OCI-LY7 (cell line): Measurements from ENCODE around the gene GNG7. TPM values are rescaled to one million over a fixed set of nuclear protein-coding genes. Genes with fewer than 3 reads are reported as not detected.
"Not testable (repeated sequence)": the region's sequence is repeated elsewhere in the genome, so short reads cannot be mapped to it uniquely, and the experiment has no call there.

Experiments used
- BruUV-seq: library from RNA; stranded (reverse); fragments of 400-500 nt; replicated peaks from 2 replicates; lab custom pipeline; 2021; lab: Mats Ljungman, UMichigan
- CTCF ChIA-PET: fragments of 300-600 bp; sonication (Branson Sonifier 250); formaldehyde crosslinking; loops from one replicate; lab custom pipeline; 2022; ENCODE audit warnings: antibody characterized with exemption; ENCODE audit not compliant: unreplicated experiment; lab: Charles Lee
- POLR2A ChIA-PET: fragments of 300-600 bp; sonication (Branson Sonifier 250); formaldehyde crosslinking; loops from one replicate; lab custom pipeline; 2022; ENCODE audit warnings: antibody characterized with exemption; lab: Charles Lee
- DNase-seq: peaks from one replicate; pipeline ENCODE4 v3.0.0-alpha.2; 2015; ENCODE audit warnings: low spot score
- H2AFZ ChIP-seq: fragments of 200-600 bp; sonication (generic), shearing (Covaris generic); 2 replicates; pipeline ENCODE4 v1.6.1; 2014; ENCODE audit warnings: mild to moderate bottlenecking, antibody characterized with exemption, low read length, moderate library complexity
- H3K27ac ChIP-seq: fragments of 200-600 bp; sonication (generic); 2 replicates; pipeline ENCODE4 v1.5.1; 2014; ENCODE audit warnings: mixed run types, low read depth, mild to moderate bottlenecking, moderate library complexity, low read length, inconsistent platforms; ENCODE audit not compliant: poor library complexity, severe bottlenecking
- H3K36me3 ChIP-seq: fragments of 200-600 bp; sonication (generic); 2 replicates; pipeline ENCODE4 v1.6.1; 2014; ENCODE audit warnings: mild to moderate bottlenecking, antibody characterized with exemption, low read length, moderate library complexity, mixed read lengths; ENCODE audit not compliant: insufficient read depth
- H3K4me1 ChIP-seq: fragments of 200-600 bp; sonication (generic); 2 replicates; pipeline ENCODE4 v1.5.1; 2014; ENCODE audit warnings: mild to moderate bottlenecking, low read length; ENCODE audit not compliant: insufficient read depth, poor library complexity, severe bottlenecking
- H3K4me2 ChIP-seq: fragments of 200-600 bp; sonication (generic); 2 replicates; pipeline ENCODE4 v1.6.1; 2014; ENCODE audit warnings: mild to moderate bottlenecking, low read length
- H3K4me3 ChIP-seq: fragments of 200-600 bp; sonication (generic); 2 replicates; pipeline ENCODE4 v1.5.1; 2014; ENCODE audit warnings: mild to moderate bottlenecking, low read depth, low read length; ENCODE audit not compliant: poor library complexity, severe bottlenecking
- H3K79me2 ChIP-seq: fragments of 200-600 bp; sonication (generic); 2 replicates; pipeline ENCODE4 v1.6.1; 2016; ENCODE audit warnings: low read depth, mild to moderate bottlenecking, low read length, moderate library complexity, mixed read lengths; ENCODE audit not compliant: insufficient read depth
- H3K9me2 ChIP-seq: fragments of 200-600 bp; sonication (generic); 2 replicates; pipeline ENCODE4 v1.6.1; 2016; ENCODE audit warnings: mild to moderate bottlenecking, low read length, mixed read lengths; ENCODE audit not compliant: insufficient read depth
- H3K9me3 ChIP-seq: fragments of 200-600 bp; sonication (generic); 2 replicates; pipeline ENCODE4 v1.6.1; 2014; ENCODE audit warnings: mild to moderate bottlenecking, mixed run types, low read length, mixed read lengths
- H4K20me1 ChIP-seq: fragments of 200-600 bp; sonication (generic); 2 replicates; pipeline ENCODE4 v1.6.1; 2014; ENCODE audit warnings: mild to moderate bottlenecking, antibody characterized with exemption, low read length, moderate library complexity, mixed read lengths; ENCODE audit not compliant: insufficient read depth
- CTCF ChIP-seq: fragments of 200-600 bp; sonication (generic); conservative IDR thresholded peaks from 2 replicates; pipeline ENCODE4 v1.5.1; 2014; ENCODE audit warnings: mild to moderate bottlenecking, antibody characterized with exemption, low read length, moderate library complexity, mixed read lengths
- EZH2phosphoT487 ChIP-seq: fragments of 200-600 bp; sonication (generic); IDR thresholded peaks from 2 replicates; pipeline ENCODE4 v1.6.1; 2018; ENCODE audit warnings: low read depth, borderline replicate concordance, mild to moderate bottlenecking, mixed run types, antibody characterized with exemption, low read length, moderate library complexity, mixed read lengths
- intact Hi-C: fragments of 100-400 bp; cut with micrococcal nuclease; formaldehyde crosslinking; loops from one replicate; pipeline ENCODE4 v1.10.0; 2022; ENCODE audit not compliant: unreplicated experiment
- total RNA-seq, 2 experiments: library from RNA; depleted of rRNA in 1 of 2; stranded (reverse); fragments of >200 nt in 1 of 2; shearing (Covaris generic) in 1 of 2; gene quantifications; 2 replicates each; pipeline ENCODE4 v1.2.3, GENCODE V29; 2014 to 2022

The GNG7 gene
- total RNA-seq, 2 experiments from 2014 or later, result 13.9 to 15.3 TPM

GRCh38 chr19:2558543-2558942 lies 144.0 kb downstream of the GNG7 start:
- intact Hi-C loops, result no loop called here
- Histone ChIP-seq H3K36me3 (no peaks in the 10 kb centered on the region), H3K27ac (no peak overlapping the region), H3K9me2 (no peaks in the 10 kb centered on the region), H3K4me1 (peaks cover 18% of the 10 kb centered on the region), H3K79me2 (no peaks in the 10 kb centered on the region), H2AFZ (no peak overlapping the region), H3K9me3 (no peaks in the 10 kb centered on the region), H4K20me1 (no peaks in the 10 kb centered on the region), H3K4me2 (no peak overlapping the region), H3K4me3 (no peak overlapping the region)
- ChIA-PET POLR2A (no interaction called here), CTCF (no interaction called here)
- no peak for DNase-seq
- no TSS peak for BruUV-seq
- TF ChIP-seq CTCF (no peak), EZH2phosphoT487 (no peak)

GRCh38 chr19:2558131-2558530 lies 144.4 kb downstream of the GNG7 start:
- POLR2A ChIA-PET, intact Hi-C loops, CTCF ChIA-PET: not testable (repeated sequence)

GRCh38 chr19:2557093-2557440 lies 145.4 kb downstream of the GNG7 start:
- Histone ChIP-seq H3K27ac (no peak overlapping the region), H3K9me3 (no peaks in the 10 kb centered on the region), H2AFZ (no peak overlapping the region), H3K36me3 (no peaks in the 10 kb centered on the region), H3K79me2 (no peaks in the 10 kb centered on the region), H4K20me1 (no peaks in the 10 kb centered on the region), H3K9me2 (no peaks in the 10 kb centered on the region), H3K4me1 (peaks cover 20% of the 10 kb centered on the region), H3K4me2 (no peak overlapping the region), H3K4me3 (no peak overlapping the region)
- no peak for DNase-seq
- POLR2A ChIA-PET, result no interaction called here
- intact Hi-C loops, result no loop called here
- BruUV-seq, result no TSS peak
- CTCF ChIA-PET, result no interaction called here
- TF ChIP-seq CTCF (no peak), EZH2phosphoT487 (no peak)

More at GRCh38 chr19:2558131-2558530, 144.4 kb downstream of the GNG7 start:
- H3K4me1 ChIP-seq, result peaks cover 19% of the 10 kb centered on the region
- H3K9me3 ChIP-seq, H2AFZ ChIP-seq, H3K4me2 ChIP-seq, H3K9me2 ChIP-seq, BruUV-seq, H3K27ac ChIP-seq, H3K4me3 ChIP-seq, H3K36me3 ChIP-seq, H3K79me2 ChIP-seq, H4K20me1 ChIP-seq, DNase-seq: not testable (repeated sequence)
